Calu3 (cell line): ENCODE measurements around the gene ADA. TPM values are rescaled to one million over a fixed set of nuclear protein-coding genes. Genes with fewer than 3 reads are reported as not detected.
"Not testable (repeated sequence)": the region's sequence is repeated elsewhere in the genome, so short reads cannot be mapped to it uniquely, and the experiment has no call there.

ENCODE experiments used
- BruUV-seq: library from RNA; stranded (reverse); fragments of 400-500 nt; replicated peaks from 2 replicates; lab custom pipeline; 2021; lab: Mats Ljungman, UMichigan
- CTCF ChIA-PET: fragments of 300-600 bp; sonication (Branson Sonifier 250); formaldehyde crosslinking; loops from one replicate; lab custom pipeline; 2022; ENCODE audit warnings: antibody characterized with exemption; lab: Charles Lee
- DNase-seq: peaks from one replicate; pipeline ENCODE4 v3.0.0; 2022
- H3K27ac Mint-ChIP-seq: one replicate; pipeline ENCODE4 v1.8.0; 2022; ENCODE audit warnings: mixed read lengths; ENCODE audit not compliant: unreplicated experiment
- H3K27me3 Mint-ChIP-seq: one replicate; pipeline ENCODE4 v1.8.0; 2022; ENCODE audit warnings: mixed read lengths; ENCODE audit not compliant: unreplicated experiment
- H3K36me3 Mint-ChIP-seq: one replicate; pipeline ENCODE4 v1.8.0; 2022; ENCODE audit warnings: mild to moderate bottlenecking, moderate library complexity, mixed read lengths; ENCODE audit not compliant: insufficient read depth, unreplicated experiment
- H3K4me1 Mint-ChIP-seq: one replicate; pipeline ENCODE4 v1.8.0; 2022; ENCODE audit warnings: mild to moderate bottlenecking, low read depth, mixed read lengths; ENCODE audit not compliant: unreplicated experiment
- H3K4me3 Mint-ChIP-seq: one replicate; pipeline ENCODE4 v1.8.0; 2022; ENCODE audit warnings: mild to moderate bottlenecking, low read depth, moderate library complexity, mixed read lengths; ENCODE audit not compliant: unreplicated experiment
- H3K9me3 Mint-ChIP-seq: one replicate; pipeline ENCODE4 v1.8.0; 2022; ENCODE audit warnings: low read depth, mixed read lengths; ENCODE audit not compliant: unreplicated experiment
- intact Hi-C: fragments of 100-400 bp; cut with micrococcal nuclease; formaldehyde crosslinking; loops from one replicate; pipeline ENCODE4 v1.10.0; 2022; ENCODE audit not compliant: unreplicated experiment
- total RNA-seq: library from RNA; stranded (reverse); gene quantifications from 2 replicates; pipeline ENCODE4 v1.2.3, GENCODE V29; 2022
- TF ChIP-seq, protein P1 (sequence below): fragments of 200-600 bp; IDR thresholded peaks from one replicate; pipeline ENCODE4 v1.8.0; 2022; ENCODE audit warnings: antibody characterized with exemption; ENCODE audit not compliant: unreplicated experiment

The ADA gene
- total RNA-seq, 1 experiment from 2014 or later = 7.5 TPM

GRCh38 chr20:44589537-44589936 lies 62.0 kb downstream of the ADA start:
- TF ChIP-seq, protein P1, sequence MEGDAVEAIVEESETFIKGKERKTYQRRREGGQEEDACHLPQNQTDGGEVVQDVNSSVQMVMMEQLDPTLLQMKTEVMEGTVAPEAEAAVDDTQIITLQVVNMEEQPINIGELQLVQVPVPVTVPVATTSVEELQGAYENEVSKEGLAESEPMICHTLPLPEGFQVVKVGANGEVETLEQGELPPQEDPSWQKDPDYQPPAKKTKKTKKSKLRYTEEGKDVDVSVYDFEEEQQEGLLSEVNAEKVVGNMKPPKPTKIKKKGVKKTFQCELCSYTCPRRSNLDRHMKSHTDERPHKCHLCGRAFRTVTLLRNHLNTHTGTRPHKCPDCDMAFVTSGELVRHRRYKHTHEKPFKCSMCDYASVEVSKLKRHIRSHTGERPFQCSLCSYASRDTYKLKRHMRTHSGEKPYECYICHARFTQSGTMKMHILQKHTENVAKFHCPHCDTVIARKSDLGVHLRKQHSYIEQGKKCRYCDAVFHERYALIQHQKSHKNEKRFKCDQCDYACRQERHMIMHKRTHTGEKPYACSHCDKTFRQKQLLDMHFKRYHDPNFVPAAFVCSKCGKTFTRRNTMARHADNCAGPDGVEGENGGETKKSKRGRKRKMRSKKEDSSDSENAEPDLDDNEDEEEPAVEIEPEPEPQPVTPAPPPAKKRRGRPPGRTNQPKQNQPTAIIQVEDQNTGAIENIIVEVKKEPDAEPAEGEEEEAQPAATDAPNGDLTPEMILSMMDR = no peak
- Mint-ChIP-seq H3K4me1 (no peaks in the 10 kb centered on the region), H3K9me3 (no peaks in the 10 kb centered on the region), H3K4me3 (no peak overlapping the region), H3K27ac (no peak overlapping the region), H3K36me3 (no peaks in the 10 kb centered on the region), H3K27me3 (peaks cover 38% of the 10 kb centered on the region)
- CTCF ChIA-PET = no interaction called here
- no TSS peak for BruUV-seq
- intact Hi-C loops = no loop called here
- no peak for DNase-seq

GRCh38 chr20:44588321-44588720 lies 63.2 kb downstream of the ADA start:
- H3K27me3 Mint-ChIP-seq = peaks cover 38% of the 10 kb centered on the region
- CTCF ChIA-PET = interaction anchor here (0.7 to 1.1 kb wide), 2 partner anchors 11 to 182 kb away, joined by 3 read pairs; no protein-coding TSS in a partner anchor

GRCh38 chr20:44587035-44587980 lies 64.2 kb downstream of the ADA start:
- CTCF ChIA-PET = interaction anchor here (0.6 to 1.1 kb wide), 2 partner anchors 11 to 12 kb away, joined by 3 to 6 read pairs; no protein-coding TSS in a partner anchor
- H3K9me3 Mint-ChIP-seq = no peaks in the 10 kb centered on the region
- intact Hi-C loops = no loop called here
- BruUV-seq = no TSS peak
- DNase-seq = no peak
- H3K36me3 Mint-ChIP-seq = no peaks in the 10 kb centered on the region
- no peak overlapping the region for H3K27ac Mint-ChIP-seq
- peaks cover 42% of the 10 kb centered on the region for H3K27me3 Mint-ChIP-seq
- TF ChIP-seq, protein P1 = no peak
- H3K4me3 Mint-ChIP-seq = no peak overlapping the region
- H3K4me1 Mint-ChIP-seq = no peaks in the 10 kb centered on the region

More at GRCh38 chr20:44588321-44588720, 63.2 kb downstream of the ADA start:
- H3K9me3 Mint-ChIP-seq, DNase-seq, intact Hi-C loops, H3K4me3 Mint-ChIP-seq, BruUV-seq, H3K27ac Mint-ChIP-seq, H3K36me3 Mint-ChIP-seq, H3K4me1 Mint-ChIP-seq: not testable (repeated sequence)

DNA sequence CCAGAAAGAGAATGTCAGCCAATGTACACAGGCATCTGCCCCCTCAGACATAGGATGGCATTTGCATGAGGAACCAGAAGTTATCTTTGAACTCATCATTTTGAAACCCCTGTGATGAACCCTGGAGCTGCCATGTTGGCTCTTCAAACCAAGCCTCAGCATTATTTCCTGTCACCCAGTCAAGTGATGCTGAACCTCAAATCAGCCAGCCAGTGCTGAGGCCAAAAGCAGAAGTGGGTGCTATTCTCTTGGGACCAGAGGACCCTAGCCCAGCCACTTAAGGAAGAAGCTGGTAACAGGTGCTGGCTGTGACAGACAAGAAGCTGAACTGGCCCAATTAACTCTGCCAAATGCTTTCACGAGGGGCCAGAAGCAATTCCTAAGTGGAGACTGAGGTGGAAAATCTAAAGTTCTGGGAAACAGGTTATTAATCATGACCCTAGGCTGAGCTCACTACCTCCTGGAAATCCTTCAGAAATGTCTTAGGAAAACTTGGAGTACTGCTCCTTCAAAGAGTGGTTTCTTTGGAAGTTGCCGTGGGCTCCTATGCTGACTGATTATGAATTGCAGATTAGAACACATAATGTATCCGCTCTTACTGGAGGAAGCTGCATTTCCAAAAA lies 65.1 kb downstream of the ADA start:
- H3K4me1 Mint-ChIP-seq = no peaks in the 10 kb centered on the region
- H3K27ac Mint-ChIP-seq = no peak overlapping the region
- DNase-seq = no peak
- no peaks in the 10 kb centered on the region for H3K36me3 Mint-ChIP-seq
- CTCF ChIA-PET = interaction anchor here (0.6 to 0.7 kb wide), 2 partner anchors 8 to 10 kb away, joined by 3 to 6 read pairs; no protein-coding TSS in a partner anchor
- peaks cover 51% of the 10 kb centered on the region for H3K27me3 Mint-ChIP-seq
- TF ChIP-seq, protein P1 = no peak
- no peaks in the 10 kb centered on the region for H3K9me3 Mint-ChIP-seq
- H3K4me3 Mint-ChIP-seq = no peak overlapping the region
- intact Hi-C loops = no loop called here
- BruUV-seq = no TSS peak
